OCI-LY1 (cell line): ENCODE data around the gene TNFAIP8L3.

Source experiments
- CTCF ChIP-seq: fragments of 200-600 bp; sonication (generic), shearing (Covaris generic); IDR thresholded peaks from 2 replicates; pipeline ENCODE4 v1.5.1; 2017; ENCODE audit warnings: mild to moderate bottlenecking, antibody characterized with exemption, low read length, moderate library complexity, mixed read lengths
- EZH2 ChIP-seq: fragments of 200-600 bp; sonication (generic), shearing (Covaris generic); IDR thresholded peaks from 2 replicates; pipeline ENCODE4 v1.8.0; 2017; ENCODE audit warnings: borderline replicate concordance, mixed run types, mild to moderate bottlenecking, antibody characterized with exemption, low read length, moderate library complexity, mixed read lengths

GRCh38 chr15:51110171-51110570 is 15.5 kb upstream of the TNFAIP8L3 start:
- no peak for TF ChIP-seq CTCF
- TF ChIP-seq EZH2 = no peak
